NB4 (cell line): Measurements from ENCODE around the gene DOLK.

Source experiments
- DNase-seq: peaks from one replicate; pipeline ENCODE4 v3.0.0; 2010; ENCODE audit warnings: low read depth
- H3K4me3 ChIP-seq: one replicate; pipeline ENCODE4 v1.5.1; 2011; ENCODE audit warnings: mild to moderate bottlenecking, low read depth, low read length, moderate library complexity
- MYC ChIP-seq: IDR thresholded peaks from 2 replicates; pipeline ENCODE4 v1.6.1; 2011; ENCODE audit warnings: low read depth, low read length
- POLR2A ChIP-seq: IDR thresholded peaks from 2 replicates; pipeline ENCODE4 v1.6.1; 2011; ENCODE audit warnings: mild to moderate bottlenecking; ENCODE audit not compliant: insufficient read length; ENCODE audit errors: extremely low read depth
- TF ChIP-seq, protein P1 (sequence below): IDR thresholded peaks from 2 replicates; pipeline ENCODE4 v1.6.1; 2011; ENCODE audit warnings: low read depth, low read length
- TF ChIP-seq, protein P2 (sequence below): IDR thresholded peaks from one replicate; pipeline ENCODE4 v1.5.1; 2012; ENCODE audit warnings: low read depth, low read length

The DOLK gene

DNA sequence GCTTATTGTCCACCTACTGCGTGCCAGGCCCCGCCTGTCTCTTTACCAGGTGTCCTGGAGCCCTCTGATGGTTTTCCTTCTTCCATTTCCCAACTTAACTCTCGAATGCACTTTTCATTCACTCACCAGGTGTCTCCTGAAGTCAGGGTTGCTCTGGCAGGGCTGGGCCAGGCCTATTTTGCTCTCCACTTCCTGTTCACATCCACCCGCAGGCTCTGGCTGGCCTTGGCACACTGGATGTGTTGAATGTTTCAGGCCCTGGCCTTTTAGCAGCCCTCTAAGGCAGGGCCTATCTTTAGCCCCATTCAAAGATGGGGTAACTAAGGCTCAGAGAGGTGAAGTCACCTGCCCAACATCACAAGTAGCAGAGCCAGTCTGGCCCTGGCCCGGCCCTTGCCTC is 49.0 kb downstream of the DOLK start:
- no peak for DNase-seq
- TF ChIP-seq MYC (no peak), POLR2A (no peak)
- TF ChIP-seq, protein P1, sequence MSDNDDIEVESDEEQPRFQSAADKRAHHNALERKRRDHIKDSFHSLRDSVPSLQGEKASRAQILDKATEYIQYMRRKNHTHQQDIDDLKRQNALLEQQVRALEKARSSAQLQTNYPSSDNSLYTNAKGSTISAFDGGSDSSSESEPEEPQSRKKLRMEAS = no peak
- TF ChIP-seq, protein P2, sequence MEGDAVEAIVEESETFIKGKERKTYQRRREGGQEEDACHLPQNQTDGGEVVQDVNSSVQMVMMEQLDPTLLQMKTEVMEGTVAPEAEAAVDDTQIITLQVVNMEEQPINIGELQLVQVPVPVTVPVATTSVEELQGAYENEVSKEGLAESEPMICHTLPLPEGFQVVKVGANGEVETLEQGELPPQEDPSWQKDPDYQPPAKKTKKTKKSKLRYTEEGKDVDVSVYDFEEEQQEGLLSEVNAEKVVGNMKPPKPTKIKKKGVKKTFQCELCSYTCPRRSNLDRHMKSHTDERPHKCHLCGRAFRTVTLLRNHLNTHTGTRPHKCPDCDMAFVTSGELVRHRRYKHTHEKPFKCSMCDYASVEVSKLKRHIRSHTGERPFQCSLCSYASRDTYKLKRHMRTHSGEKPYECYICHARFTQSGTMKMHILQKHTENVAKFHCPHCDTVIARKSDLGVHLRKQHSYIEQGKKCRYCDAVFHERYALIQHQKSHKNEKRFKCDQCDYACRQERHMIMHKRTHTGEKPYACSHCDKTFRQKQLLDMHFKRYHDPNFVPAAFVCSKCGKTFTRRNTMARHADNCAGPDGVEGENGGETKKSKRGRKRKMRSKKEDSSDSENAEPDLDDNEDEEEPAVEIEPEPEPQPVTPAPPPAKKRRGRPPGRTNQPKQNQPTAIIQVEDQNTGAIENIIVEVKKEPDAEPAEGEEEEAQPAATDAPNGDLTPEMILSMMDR = no peak
- H3K4me3 ChIP-seq = no peak overlapping the region

GRCh38 chr9:128895556-128895955 is 51.8 kb downstream of the DOLK start:
- DNase-seq = no peak
- H3K4me3 ChIP-seq = no peak overlapping the region
- TF ChIP-seq MYC (no peak), POLR2A (no peak)
- TF ChIP-seq, protein P2 = no peak
- TF ChIP-seq, protein P1 = no peak
